K562 (cell line): ENCODE data around the gene SEC24A. TPM values are rescaled to one million over a fixed set of nuclear protein-coding genes. Genes with fewer than 3 reads are reported as not detected.

Source experiments
- CBFA2T2 ChIP-seq: fragments of 450-650 bp; conservative IDR thresholded peaks from 2 replicates; pipeline ENCODE4 v1.6.1; 2017; ENCODE audit warnings: mild to moderate bottlenecking
- CBX5 ChIP-seq: IDR thresholded peaks from 2 replicates; pipeline ENCODE4 v1.6.1; 2014; ENCODE audit warnings: low read depth, borderline replicate concordance
- E2F8 ChIP-seq: fragments of 450-650 bp; IDR thresholded peaks from 2 replicates; pipeline ENCODE4 v1.7.1; 2018; ENCODE audit warnings: mild to moderate bottlenecking, low read depth; ENCODE audit not compliant: partially characterized antibody
- FIP1L1 ChIP-seq: fragments of 200-400 bp; formaldehyde crosslinking; IDR thresholded peaks from 2 replicates; pipeline ENCODE4 v1.6.1; 2018; ENCODE audit warnings: mild to moderate bottlenecking, low read depth, low read length; ENCODE audit not compliant: poor library complexity, severe bottlenecking
- GABPA ChIP-seq: fragments of 200-800 bp; sonication (Bioruptor generic); conservative IDR thresholded peaks from 2 replicates; pipeline ENCODE4 v1.6.1; 2016; ENCODE audit warnings: low read depth, missing genetic modification characterization, missing compliant biosample characterization
- GATA2 ChIP-seq: sonication (generic); formaldehyde crosslinking; IDR thresholded peaks from 2 replicates; pipeline ENCODE4 v1.4.0; 2020; ENCODE audit warnings: mild to moderate bottlenecking, missing genetic modification reagents
- HEY1 ChIP-seq: fragments of 250-450 bp; sonication (Bioruptor Pico); IDR thresholded peaks from 2 replicates; pipeline ENCODE4 v1.5.0; 2020; ENCODE audit warnings: mild to moderate bottlenecking, moderate library complexity, borderline replicate concordance
- HMBOX1 ChIP-seq: sonication (generic); IDR thresholded peaks from 2 replicates; pipeline ENCODE4 v1.6.1; 2016
- HSF4 ChIP-seq: fragments of 250-450 bp; sonication (Bioruptor Pico); IDR thresholded peaks from 2 replicates; pipeline ENCODE4 v2.1.2; 2022; ENCODE audit warnings: mild to moderate bottlenecking, moderate library complexity, borderline replicate concordance
- JUNB ChIP-seq: fragments of 450-650 bp; formaldehyde crosslinking; conservative IDR thresholded peaks from 2 replicates; pipeline ENCODE4 v1.4.0; 2020; ENCODE audit warnings: mild to moderate bottlenecking
- KLF13 ChIP-seq: fragments of 450-650 bp; IDR thresholded peaks from 2 replicates; pipeline ENCODE4 v1.6.1; 2016; ENCODE audit warnings: missing genetic modification characterization, low read depth, mild to moderate bottlenecking, missing compliant biosample characterization, moderate library complexity, borderline replicate concordance
- NELFE ChIP-seq: IDR thresholded peaks from 2 replicates; pipeline ENCODE4 v1.6.1; 2011; ENCODE audit warnings: mild to moderate bottlenecking; ENCODE audit not compliant: insufficient read depth, insufficient read length
- NFE2 ChIP-seq: IDR thresholded peaks from 2 replicates; pipeline ENCODE4 v1.6.1; 2014; ENCODE audit warnings: antibody characterized with exemption, low read depth
- PHF21A ChIP-seq: fragments of 450-650 bp; IDR thresholded peaks from 2 replicates; pipeline ENCODE4 v1.6.1; 2017; ENCODE audit warnings: low read depth, borderline replicate concordance
- RBFOX2 ChIP-seq: fragments of 200-400 bp; formaldehyde crosslinking; IDR thresholded peaks from 2 replicates; pipeline ENCODE4 v1.6.1; 2017; ENCODE audit warnings: low read depth, mild to moderate bottlenecking, low read length, moderate library complexity
- RFX7 ChIP-seq: fragments of 250-450 bp; sonication (Bioruptor Pico); IDR thresholded peaks from 2 replicates; pipeline ENCODE4 v1.5.1; 2021; ENCODE audit warnings: mild to moderate bottlenecking
- SMAD3 ChIP-seq: fragments of 450-650 bp; formaldehyde crosslinking; conservative IDR thresholded peaks from 2 replicates; pipeline ENCODE4 v1.4.0; 2020; ENCODE audit warnings: mild to moderate bottlenecking
- VEZF1 ChIP-seq: fragments of 200-800 bp; sonication (Bioruptor generic); IDR thresholded peaks from 2 replicates; pipeline ENCODE4 v1.6.1; 2017; ENCODE audit warnings: missing genetic modification characterization, missing compliant biosample characterization
- ZC3H4 ChIP-seq: sonication (generic); formaldehyde crosslinking; IDR thresholded peaks from 2 replicates; pipeline ENCODE4 v1.9.0; 2021; ENCODE audit warnings: missing genetic modification reagents, borderline replicate concordance
- ZFP30 ChIP-seq: fragments of 250-450 bp; sonication (Bioruptor Pico); IDR thresholded peaks from 2 replicates; pipeline ENCODE4 v1.8.0; 2022; ENCODE audit warnings: moderate library complexity, mild to moderate bottlenecking, inconsistent platforms, borderline replicate concordance
- ZNF24 ChIP-seq: fragments of 450-650 bp; IDR thresholded peaks from 2 replicates; pipeline ENCODE4 v1.6.1; 2016
- ZNF354B ChIP-seq: fragments of 250-450 bp; sonication (Bioruptor Pico); IDR thresholded peaks from 2 replicates; pipeline ENCODE4 v1.4.0; 2020
- ZNF75A ChIP-seq: fragments of 450-650 bp; formaldehyde crosslinking; IDR thresholded peaks from 2 replicates; pipeline ENCODE4 v1.4.0; 2020; ENCODE audit warnings: mild to moderate bottlenecking
- polyA plus RNA-seq, 8 experiments: library from polyadenylated mRNA; depleted of rRNA in 4 of 8; stranded (reverse) in 5 of 8; unstranded in 3 of 8; fragments of >200 nt; fragmentation: Nextera tagmentation in 2 of 8; fragmentation: Illumina TruSeq in 1 of 8; extraction: Ambion mirVana in 2 of 8; extraction: Trizol in 1 of 8; gene quantifications; 2 replicates each; pipeline versions ENCODE4 v1.2.1 to v1.2.3, GENCODE V29; 2011 to 2014; ENCODE audit warnings: inconsistent platforms in 1 of 8, missing spikeins in 1 of 8
- total RNA-seq, 7 experiments: library from RNA; depleted of rRNA in 6 of 7; stranded (reverse); fragments of >200 nt in 6 of 7; fragmentation: Illumina TruSeq in 2 of 7; extraction: Trizol in 2 of 7; gene quantifications; 2 replicates each; pipeline versions ENCODE4 v1.2.1 to v1.2.3, GENCODE V29; 2011 to 2021; ENCODE audit warnings: low replicate concordance in 1 of 7

SEC24A gene
- total and polyA plus RNA-seq, 9 of the 15 experiments (the other 6 are each of a cell fraction or from before 2014, with no cell fraction given): 7.9 to 36.5 (median 17.5) TPM

GRCh38 chr5:134648425-134649162, at the start of gene SEC24A (continued):
- TF ChIP-seq ZNF75A: no peak
- TF ChIP-seq HEY1: no peak
- TF ChIP-seq SMAD3: no peak
- TF ChIP-seq GABPA (tag): peak; percentile 96
- TF ChIP-seq JUNB (CRISPR knock-in tag): no peak
- no peak; the same call in 1 of the 2 replicates for TF ChIP-seq GATA2 (CRISPR knock-in tag)
- peak; percentile 24; the same call in 1 of the 2 replicates for TF ChIP-seq CBFA2T2
- TF ChIP-seq FIP1L1: no peak
- TF ChIP-seq PHF21A: no peak
- TF ChIP-seq RFX7 (CRISPR knock-in tag): no peak
- peak; percentile 91 for TF ChIP-seq E2F8
- peak; percentile 67 for TF ChIP-seq VEZF1 (CRISPR knock-in tag)
- TF ChIP-seq CBX5: no peak
- TF ChIP-seq RBFOX2: peak; percentile 98
- no peak for TF ChIP-seq NFE2
- no peak for TF ChIP-seq HSF4 (CRISPR knock-in tag)
- no peak for TF ChIP-seq HMBOX1
- no peak for TF ChIP-seq ZFP30 (CRISPR knock-in tag)
- peak; percentile 62; the same call in 1 of the 2 replicates for TF ChIP-seq ZNF24
- TF ChIP-seq ZC3H4 (CRISPR knock-in tag): no peak
- no peak for TF ChIP-seq NELFE
- no peak for TF ChIP-seq ZNF354B (CRISPR knock-in tag)
- no peak for TF ChIP-seq KLF13 (tag)
